GM18909 (cell line): ENCODE data around the gene EFNB2.

Source experiments
- ATAC-seq: cut with Tn5 transposase; IDR thresholded peaks from one replicate; pipeline ENCODE4 v1.9.1; 2021; ENCODE audit warnings: mild to moderate bottlenecking; ENCODE audit not compliant: unreplicated experiment, poor library complexity

EFNB2 gene

DNA sequence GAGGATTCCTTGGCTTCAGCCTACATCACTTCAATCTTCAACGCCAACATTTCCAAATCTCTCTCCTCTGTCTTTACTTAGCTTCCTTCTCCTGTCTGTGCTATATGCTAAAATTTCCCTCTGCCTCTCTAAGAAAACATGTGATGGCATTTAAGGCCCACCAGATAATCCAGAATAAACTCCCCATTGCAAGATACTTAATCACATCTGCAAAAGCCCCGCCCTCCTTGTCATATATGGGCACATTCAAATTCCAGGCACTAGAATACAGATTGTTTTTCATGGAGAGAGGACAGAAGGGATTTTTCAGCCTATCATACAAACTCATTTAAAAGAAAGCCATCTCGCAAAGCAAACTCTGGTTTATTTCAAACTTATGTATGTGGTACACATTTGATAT, 16.3 kb upstream of the EFNB2 start:
- no peak for ATAC-seq

- ATAC-seq = no peak
Measured at GRCh38 chr13:106551350-106551749, 15.9 kb upstream of the EFNB2 start.

DNA sequence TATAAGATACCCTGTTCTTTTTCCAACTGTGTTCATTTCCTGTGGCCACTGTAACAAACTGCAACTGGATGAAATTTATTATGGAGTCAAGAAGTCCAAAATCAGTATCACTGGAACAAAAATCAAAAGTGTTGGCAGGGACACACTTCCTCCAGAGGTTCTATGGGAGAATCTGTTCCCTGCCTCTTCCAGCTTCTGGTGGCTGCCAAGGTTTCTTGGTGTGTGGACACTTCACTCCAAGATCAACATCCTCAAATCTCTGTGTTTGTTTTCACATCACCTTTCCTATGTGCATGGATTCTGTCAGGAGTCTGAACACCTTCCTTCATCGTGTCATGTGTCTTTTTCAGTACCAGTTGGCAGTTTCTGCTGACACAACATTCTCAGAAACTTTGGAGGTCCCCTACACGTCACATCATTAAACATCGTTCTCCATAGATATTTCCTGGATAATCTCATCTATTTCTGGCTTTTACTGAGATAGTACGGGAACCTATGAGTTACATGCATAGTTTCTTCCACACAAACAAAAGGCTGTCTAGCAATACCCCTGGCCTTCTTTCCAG, 15.2 kb upstream of the EFNB2 start:
- ATAC-seq = no peak

GRCh38 chr13:106548064-106548696, 12.7 kb upstream of the EFNB2 start:
- ATAC-seq = no peak

DNA sequence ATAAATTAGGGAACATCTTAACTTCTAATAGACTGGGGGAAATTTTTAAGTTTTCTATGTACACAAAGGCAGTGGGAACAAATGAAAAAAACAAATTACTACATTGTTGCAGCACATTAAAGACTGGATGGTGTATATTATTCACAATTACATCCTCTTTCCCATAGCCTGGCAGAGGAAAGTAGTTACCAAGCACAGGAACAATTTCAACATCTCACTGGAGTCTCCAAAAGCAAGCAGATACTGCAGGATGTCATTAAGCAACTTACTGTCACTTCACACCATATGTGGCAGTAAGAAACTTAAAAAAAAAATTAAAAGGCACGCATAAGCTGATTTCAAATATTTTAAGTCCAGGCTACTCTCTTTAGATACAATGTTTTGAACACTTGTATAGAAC, 6.4 kb upstream of the EFNB2 start:
- no peak for ATAC-seq

DNA sequence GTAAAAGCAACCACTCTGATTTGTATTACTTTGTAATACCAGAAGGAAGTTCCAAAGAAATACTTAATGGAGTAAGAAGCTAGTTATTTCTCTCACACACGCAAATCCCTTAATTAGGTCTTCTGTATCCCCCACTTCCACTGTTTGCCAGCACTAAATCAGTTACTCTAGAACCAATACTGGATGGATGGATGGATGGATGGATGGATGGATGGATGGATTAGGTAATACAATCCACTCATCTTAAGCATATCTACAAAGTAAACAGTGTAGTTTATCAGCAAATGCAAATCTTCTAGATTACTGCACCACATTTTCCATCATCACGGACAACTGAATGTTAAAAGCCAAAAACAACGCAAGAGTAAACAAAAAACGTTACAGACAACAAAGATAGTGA, 5.2 kb upstream of the EFNB2 start:
- ATAC-seq = no peak

DNA sequence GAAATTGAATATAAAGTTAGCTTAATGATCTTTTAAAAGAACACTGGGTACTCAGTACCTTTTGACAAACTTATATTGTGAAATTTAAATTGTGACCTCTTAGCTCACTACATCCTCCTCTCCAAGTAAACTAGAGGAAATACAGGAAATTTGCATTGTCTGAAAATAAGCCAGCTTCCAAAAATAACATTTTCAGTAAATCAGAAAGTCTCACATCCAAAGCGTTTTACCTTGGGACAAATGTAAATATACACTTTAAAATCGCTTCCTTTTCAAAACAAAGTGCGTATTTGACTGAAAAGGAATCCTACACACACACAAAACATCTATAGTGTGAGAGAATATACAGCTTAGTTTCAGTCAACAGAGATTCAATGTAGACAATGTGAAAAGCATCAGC, 2.1 kb upstream of the EFNB2 start:
- ATAC-seq = no peak

DNA sequence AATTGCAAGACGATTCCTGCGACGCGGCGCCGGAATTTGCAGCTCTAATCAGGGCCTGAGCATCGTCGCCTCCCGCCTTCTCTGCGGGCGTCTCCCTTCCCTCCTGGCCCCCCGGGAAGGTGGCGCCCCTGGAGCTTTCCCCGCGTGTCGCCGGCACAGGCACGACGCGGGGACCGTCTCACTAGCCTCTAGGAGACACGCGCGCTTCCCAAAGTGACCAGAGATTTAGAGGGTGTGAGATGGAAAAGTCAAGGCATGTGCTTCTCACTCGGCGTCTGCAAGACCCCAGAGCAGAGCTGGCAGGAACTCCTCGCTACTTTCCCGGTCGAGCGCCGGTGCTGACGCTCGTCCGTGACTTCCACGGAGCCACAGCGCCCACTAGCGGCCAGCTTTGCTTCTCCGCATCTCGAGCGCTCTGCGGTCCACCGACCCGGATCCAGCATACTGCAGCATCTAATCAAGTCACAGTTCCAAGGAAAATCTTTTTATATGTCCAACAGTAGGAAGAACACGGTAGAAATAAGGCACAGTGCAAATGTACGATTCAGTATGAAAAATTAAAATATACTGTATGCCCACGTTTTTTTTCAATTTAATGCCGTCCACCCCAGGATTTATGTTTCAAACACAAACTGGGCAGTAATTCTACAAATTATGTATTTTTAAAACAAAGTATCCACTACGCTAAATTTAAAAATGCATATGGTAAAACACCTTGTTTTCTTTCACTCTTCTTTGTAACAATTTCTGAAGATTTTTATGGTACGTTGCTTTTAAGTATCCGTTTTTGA, 977 bp upstream of the EFNB2 start:
- peak; percentile 40 for ATAC-seq

DNA sequence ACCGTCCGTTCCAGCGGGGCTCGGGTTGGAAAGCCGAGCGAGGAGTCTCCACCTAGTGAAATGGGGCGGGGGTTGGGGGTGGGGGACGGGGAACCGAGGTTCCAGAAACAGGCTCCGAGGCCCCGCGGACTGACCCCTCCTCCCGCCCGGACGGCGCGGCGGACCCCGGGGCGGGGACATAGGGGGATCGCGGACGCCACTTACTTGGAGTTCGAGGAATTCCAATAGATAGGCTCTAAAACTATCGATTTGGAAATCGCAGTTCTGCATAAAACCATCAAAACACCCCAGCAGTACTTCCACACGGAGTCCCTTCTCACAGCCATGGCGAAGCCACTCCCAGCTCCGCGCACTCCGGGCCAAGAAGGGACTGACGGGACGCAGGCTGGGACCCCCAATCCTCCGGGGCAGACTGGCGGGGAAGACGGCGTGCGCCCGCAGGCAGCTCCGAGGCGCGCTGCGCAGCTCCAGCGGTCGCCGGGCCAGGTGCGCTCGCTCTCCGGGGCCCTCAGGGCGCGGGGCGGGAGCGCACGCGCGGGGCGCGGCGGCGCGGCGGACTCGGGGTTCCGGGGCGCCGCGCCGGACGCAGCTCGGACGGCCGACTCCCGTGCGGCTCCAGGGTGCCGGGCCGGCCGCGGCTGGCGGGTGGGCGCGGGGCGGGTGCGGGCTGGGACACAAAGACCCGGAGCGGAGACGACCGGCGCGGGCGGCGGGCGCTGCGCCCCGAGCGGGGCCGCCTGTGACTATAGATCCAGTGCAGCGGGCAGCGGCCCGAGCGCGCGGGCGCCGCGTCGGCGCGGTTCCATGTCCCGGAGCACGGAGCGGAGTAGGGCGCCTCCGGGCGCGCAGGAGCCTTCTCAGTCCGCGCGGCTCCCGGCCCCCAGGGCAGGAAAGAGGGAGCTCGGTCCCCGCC, 567 bp downstream of the EFNB2 start:
- peak; percentile 32 for ATAC-seq

DNA sequence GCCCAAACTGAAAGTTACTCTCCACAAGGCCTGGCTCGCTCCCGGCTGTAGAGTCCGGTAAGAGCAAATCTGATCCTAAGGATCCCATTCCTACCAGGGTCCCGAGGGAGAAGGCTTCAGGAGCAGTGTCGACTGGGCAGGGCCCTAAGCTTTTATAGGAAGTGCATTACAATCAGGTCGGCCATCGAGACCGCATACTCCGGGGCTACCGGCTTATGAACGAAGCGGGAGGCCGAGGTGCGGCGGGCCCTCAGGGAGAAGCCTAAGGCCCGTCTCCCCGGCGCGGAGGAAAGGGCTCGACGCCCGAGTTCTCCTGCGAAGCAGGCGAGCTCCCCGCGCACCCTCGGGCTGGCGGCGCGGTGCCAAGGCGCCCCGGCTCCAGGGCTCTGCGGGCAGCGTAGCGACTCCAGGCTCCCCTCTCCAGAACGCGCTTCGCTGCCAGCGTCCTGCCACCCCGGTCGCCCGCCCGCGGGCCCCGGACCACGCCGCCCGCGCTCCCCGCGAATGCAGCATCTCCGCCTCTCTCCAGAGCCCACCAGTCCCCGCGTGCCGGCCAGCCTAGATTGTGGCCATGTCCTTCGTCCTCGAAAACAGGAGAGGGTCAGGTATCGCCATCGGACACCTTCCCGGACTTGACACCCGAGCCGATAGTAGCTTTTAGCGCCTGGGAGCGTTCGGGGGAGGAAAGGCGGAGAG, 1.4 kb downstream of the EFNB2 start:
- ATAC-seq = no peak

DNA sequence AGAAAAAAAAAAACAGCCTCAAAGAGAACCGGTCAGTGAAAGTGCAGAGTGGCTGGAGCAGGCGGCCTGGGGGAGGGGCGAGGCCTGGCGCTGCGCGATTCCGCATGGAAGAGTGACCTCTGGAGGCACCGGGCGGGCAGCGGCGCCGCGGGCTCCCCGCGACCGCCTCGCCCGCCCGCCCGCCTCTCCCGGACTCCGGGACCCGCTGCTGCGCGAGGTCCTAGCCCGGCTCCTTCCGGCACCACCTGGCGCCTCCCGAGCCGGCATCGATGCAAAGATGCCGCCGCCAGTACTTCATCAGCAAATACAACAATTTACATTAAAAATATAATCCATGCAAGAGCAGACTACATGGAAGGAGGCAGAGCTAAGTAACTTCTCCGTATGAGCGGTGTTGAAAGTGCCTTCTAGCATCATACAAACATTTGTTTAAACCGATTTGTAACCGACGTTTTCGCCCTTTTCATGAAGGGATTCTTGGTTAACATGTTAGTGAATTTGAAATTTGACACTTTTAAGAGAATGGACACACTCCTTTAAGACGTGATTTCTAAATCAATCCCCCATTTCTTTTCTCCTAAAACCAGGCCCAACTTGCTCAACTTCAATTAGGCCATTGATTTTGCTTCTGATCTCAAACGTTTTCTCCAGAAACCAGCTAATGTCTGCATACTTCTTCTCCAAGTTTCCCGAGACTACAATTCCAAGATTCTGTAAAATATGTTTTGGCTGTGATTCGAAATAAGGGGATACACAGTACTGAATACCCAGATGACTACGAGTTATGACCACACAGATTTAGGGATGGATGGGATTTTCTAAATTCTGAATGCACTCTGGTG, 2.1 kb downstream of the EFNB2 start:
- no peak for ATAC-seq

- ATAC-seq = no peak
Measured at GRCh38 chr13:106532111-106532929, 3.1 kb downstream of the EFNB2 start.

DNA sequence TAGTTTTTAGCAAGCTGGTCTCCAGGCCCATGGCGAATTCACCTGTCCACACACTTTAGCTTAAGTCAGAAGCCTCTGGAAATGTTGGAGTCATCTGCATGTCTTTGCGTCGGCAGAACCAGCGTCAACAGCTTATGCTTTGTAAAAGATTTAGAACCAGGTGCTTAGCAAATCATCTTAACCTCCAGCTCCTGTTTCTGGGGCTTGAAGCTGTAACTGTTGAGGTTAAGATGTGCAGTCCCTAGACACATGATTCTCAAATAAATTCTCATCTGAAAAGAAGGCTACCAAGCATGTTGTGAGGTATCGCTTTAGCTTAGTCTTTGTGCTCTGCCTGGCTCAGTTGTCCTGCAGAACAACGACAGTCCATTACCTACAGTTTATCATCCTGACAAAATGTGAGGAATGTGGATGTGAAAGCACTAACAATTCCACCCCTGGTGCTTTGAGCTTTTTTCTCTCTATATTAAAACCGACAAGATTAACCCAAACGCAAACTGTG, 4.4 kb downstream of the EFNB2 start:
- ATAC-seq = no peak

GRCh38 chr13:106530171-106530851, 5.2 kb downstream of the EFNB2 start:
- ATAC-seq = no peak

DNA sequence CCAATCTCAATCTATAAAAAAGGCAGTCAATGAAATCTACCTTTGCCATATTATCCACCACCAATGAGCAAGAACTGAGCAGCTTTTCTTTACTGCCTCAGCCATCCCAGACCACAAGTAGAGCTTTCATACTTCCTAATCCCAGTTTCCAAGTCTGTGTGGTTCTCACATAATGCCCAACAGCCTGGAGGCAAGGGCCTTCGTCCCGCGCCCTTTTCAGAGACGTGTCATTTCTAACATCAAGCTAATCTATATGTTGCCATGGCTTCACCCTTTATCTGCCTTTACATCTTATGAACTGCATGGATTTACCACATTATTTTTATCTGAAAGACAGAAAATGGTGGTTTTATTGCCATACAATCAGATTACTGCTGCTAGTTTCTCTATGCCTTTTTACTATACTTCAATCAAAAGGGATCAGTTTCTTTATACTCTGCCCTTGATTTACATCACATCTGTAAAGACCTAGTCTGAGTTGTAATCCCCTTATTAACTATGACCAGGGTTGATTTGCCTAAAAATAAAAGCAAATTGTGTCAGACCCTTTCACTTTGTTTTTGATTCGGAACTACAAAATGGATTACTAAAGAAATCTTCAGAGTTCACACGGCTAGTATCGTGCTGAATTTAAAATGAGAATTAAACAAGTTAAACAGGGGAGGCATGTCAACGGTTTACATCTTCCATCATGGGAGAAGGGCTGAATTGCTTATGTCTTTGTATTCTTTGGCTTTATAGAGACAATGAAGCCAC, 5.9 kb downstream of the EFNB2 start:
- ATAC-seq = no peak

DNA sequence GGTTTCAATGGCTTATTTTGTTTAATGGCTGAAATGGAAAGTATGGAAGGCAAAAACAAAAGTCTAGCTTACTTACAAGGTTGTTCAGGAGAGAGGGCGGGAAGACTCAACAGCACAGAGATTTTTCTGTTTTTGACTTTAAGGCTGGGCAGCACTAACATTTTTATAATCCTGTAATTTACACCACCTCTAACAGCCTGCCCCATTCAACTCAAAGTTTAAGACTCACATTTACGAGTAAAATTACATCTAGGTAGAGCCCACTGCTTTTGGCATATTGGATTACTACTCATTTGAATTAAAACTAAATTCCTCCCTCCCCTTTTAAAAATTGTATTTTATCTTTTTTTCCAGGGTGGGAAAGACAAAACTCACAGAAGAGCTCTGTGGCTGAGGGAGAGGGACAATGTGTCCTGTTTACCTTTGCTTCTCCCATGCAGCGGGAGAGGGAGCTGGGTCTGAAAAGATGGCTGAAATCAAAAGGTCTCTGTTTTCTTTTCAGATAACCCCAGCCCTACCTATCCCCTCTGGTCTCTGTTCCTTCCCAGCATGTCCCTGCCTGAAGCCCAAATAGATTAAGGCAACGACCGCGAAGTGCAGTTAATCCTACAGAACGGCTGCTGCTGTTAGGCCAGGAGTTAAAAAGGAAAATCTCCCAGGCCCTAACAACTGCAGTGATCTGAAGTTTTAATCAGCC, 6.6 kb downstream of the EFNB2 start:
- ATAC-seq = no peak
